ENCODE measurements around the gene ZNF12. TPM values are rescaled to one million over a fixed set of nuclear protein-coding genes. Genes with fewer than 3 reads are reported as not detected.

Gene ZNF12
- total and polyA plus RNA-seq, 2 of the 8 experiments (the other 6 are each of a cell fraction or from before 2014, with no cell fraction given): 6.7 to 16.2 TPM

GRCh38 chr7:6641305-6642035 is 65.3 kb downstream of the ZNF12 start:
- Histone ChIP-seq H3K23me2 (ENCODE audit: low read depth, low read length) (no peaks in the 10 kb centered on the region; the same call in 1 of the 2 replicates), H2AK5ac (ENCODE audit: low read depth, low read length) (no peak overlapping the region), H2BK120ac (replicated peaks; ENCODE audit: low read depth, low read length) (no peak overlapping the region), H3K4ac (replicated peaks; ENCODE audit: insufficient read length, low read depth, low read length) (no peak overlapping the region), H3K4me3 (ENCODE audit: extremely low read depth in 1 of 4, insufficient read depth in 2 of 4, low read depth in 3 of 4, low read length in 4 of 4) (no peak overlapping the region), H3K4me1 (replicated peaks in 1 of 4; ENCODE audit: control insufficient read depth in 3 of 4, insufficient read depth in 4 of 4, low read length in 3 of 4) (peaks cover 0 to 7% (median under 1%) of the 10 kb centered on the region in 4 experiments; a peak in 3 of 7 replicates), H4K20me1 (replicated peaks in 1 of 2; ENCODE audit: control insufficient read depth in 1 of 2, insufficient read depth in 2 of 2, low read length in 2 of 2) (peaks cover 0 to 7% of the 10 kb centered on the region in 2 experiments), H2BK5ac (ENCODE audit: low read depth, low read length) (no peak overlapping the region), H2BK15ac (ENCODE audit: low read length) (no peak overlapping the region), H3K79me2 (ENCODE audit: control insufficient read depth in 1 of 2, insufficient read depth in 2 of 2, low read length in 2 of 2) (no peaks in the 10 kb centered on the region), H2BK12ac (ENCODE audit: low read depth, low read length) (no peak overlapping the region), H3K23ac (ENCODE audit: insufficient read length) (no peak overlapping the region), H3K79me1 (ENCODE audit: low read depth, low read length) (peaks cover 5% of the 10 kb centered on the region; the same call in 1 of the 2 replicates), H2BK20ac (ENCODE audit: low read length) (no peak overlapping the region), H4K5ac (ENCODE audit: insufficient read length, low read depth, low read length) (no peak overlapping the region), H3K4me2 (ENCODE audit: insufficient read depth in 1 of 2, low read depth in 2 of 2, low read length in 2 of 2) (no peak overlapping the region), H3K9me3 (ENCODE audit: insufficient read depth in 2 of 2, low read depth in 1 of 2, low read length in 1 of 2) (no peaks in the 10 kb centered on the region), H2AFZ (ENCODE audit: low read length) (no peak overlapping the region), H3K36me3 (ENCODE audit: control insufficient read depth in 2 of 4, insufficient read depth in 4 of 4, low read length in 3 of 4) (peaks cover 0 to 10% (median 3%) of the 10 kb centered on the region in 4 experiments; a peak in 4 of 8 replicates), H3K14ac (ENCODE audit: insufficient read length) (no peak overlapping the region), H3K27me3 (replicated peaks in 1 of 4; ENCODE audit: control insufficient read depth in 3 of 4, extremely low read depth in 1 of 4, insufficient read depth in 3 of 4, low read length in 3 of 4) (no peaks in the 10 kb centered on the region), H3K27ac (ENCODE audit: low read depth, low read length) (no peak overlapping the region), H3K56ac (replicated peaks; ENCODE audit: insufficient read length, low read depth, low read length) (no peak overlapping the region), H3K9ac (replicated peaks in 1 of 4; ENCODE audit: extremely low read depth in 1 of 4, low read depth in 3 of 4, low read length in 3 of 4) (no peak overlapping the region), H4K91ac (replicated peaks; ENCODE audit: insufficient read length, low read length) (no peak overlapping the region), H4K8ac (ENCODE audit: extremely low read depth, insufficient read depth, low read length) (no peak overlapping the region), H3K18ac (ENCODE audit: extremely low read depth, low read length) (no peak overlapping the region)
- FAIRE-seq: no peak
- DNase-seq (ENCODE audit: low read depth in 1 of 2, low spot score in 2 of 2): no peak
- CTCF ChIA-PET (ENCODE audit: partially characterized antibody): interaction anchor here (0.6 to 1.4 kb wide), 3 partner anchors 9 to 275 kb away, joined by 3 to 4 read pairs (median 3); no protein-coding TSS in a partner anchor
- 88% methylated on average over 15 of the region's 15 CpGs; no CpG with 5 or more reads in 1 of the 2 experiments for WGBS, 2 experiments (ENCODE audit: extremely low coverage in 1 of 2, insufficient coverage in 1 of 2, insufficient read length in 1 of 2, insufficient replicate concordance in 2 of 2, low coverage in 1 of 2, low lambda C conversion rate in 2 of 2, missing lambda C conversion rate in 1 of 2)
- POLR2A ChIA-PET (ENCODE audit: partially characterized antibody): interaction anchor here (1.5 kb wide), 1 partner anchor 88 kb away, joined by 4 read pairs; no protein-coding TSS in a partner anchor
- TF ChIP-seq SP1 (IDR thresholded peaks at IDR 0.05; ENCODE audit: low read depth, low read length): no peak
- no peak for TF ChIP-seq SRF (IDR thresholded peaks at IDR 0.05; ENCODE audit: low read depth, low read length)
- no peak for TF ChIP-seq HDAC6 (IDR thresholded peaks at IDR 0.05; ENCODE audit: low read depth, low read length)
- TF ChIP-seq FOSL1 (IDR thresholded peaks at IDR 0.05; ENCODE audit: insufficient read depth, low read depth, low read length): no peak
- TF ChIP-seq EGR1 (IDR thresholded peaks at IDR 0.05; ENCODE audit: borderline replicate concordance, low read depth, low read length): no peak
- no peak for TF ChIP-seq JUND (IDR thresholded peaks at IDR 0.05; ENCODE audit: low read length)
- no peak for TF ChIP-seq SIN3A (conservative IDR thresholded peaks at IDR 0.05 in 1 of 2, IDR thresholded peaks at IDR 0.05 in 1 of 2; ENCODE audit: low read depth in 1 of 2, low read length in 2 of 2)

Data from H1 (cell line).